Adrenal gland (tissue), 12 donors: ENCODE measurements around the gene SYNE2. TPM values are rescaled to one million over a fixed set of nuclear protein-coding genes. Genes with fewer than 3 reads are reported as not detected.

ENCODE experiments used
- DNase-seq, 7 donors: peaks; one replicate each; pipeline ENCODE4 v3.0.0-alpha.2; 2019 to 2020
- H3K27ac ChIP-seq, 5 donors: fragments of 200-600 bp; sonication (generic) in 4 of 5; 1 replicate in 3 of 5; 2 replicates in 2 of 5; pipeline versions ENCODE4 v1.5.1 to v1.8.0; 2016 to 2020; ENCODE audit warnings: mild to moderate bottlenecking in 1 of 5
- H3K27me3 ChIP-seq: fragments of 200-600 bp; 2 replicates; pipeline ENCODE4 v1.8.0; 2021
- H3K36me3 ChIP-seq, 2 donors: fragments of 200-600 bp; replicated peaks in 1 of 2; 1 replicate in 1 of 2; 2 replicates in 1 of 2; pipeline versions ENCODE4 v1.5.1 to v1.8.0; 2018 to 2022
- H3K4me1 ChIP-seq, 2 donors: fragments of 200-600 bp; replicated peaks in 1 of 2; 1 replicate in 1 of 2; 2 replicates in 1 of 2; pipeline versions ENCODE4 v1.5.1 to v1.8.0; 2018 to 2021
- H3K4me3 ChIP-seq, 4 donors: fragments of 200-600 bp; sonication (generic) in 3 of 4; one replicate each; pipeline ENCODE4 v1.5.1; 2016 to 2018
- H3K9me3 ChIP-seq, 3 donors: fragments of 200-600 bp; sonication (generic) in 1 of 3; replicated peaks in 1 of 3; 1 replicate in 2 of 3; 2 replicates in 1 of 3; pipeline versions ENCODE4 v1.5.1 to v1.8.0; 2016 to 2021
- CTCF ChIP-seq, 6 experiments: fragments of 450-650 bp in 4 of 6; fragments of 200-600 bp in 2 of 6; sonication (generic) in 1 of 6; IDR thresholded peaks; 1 replicate in 5 of 6; 2 replicates in 1 of 6; pipeline versions ENCODE4 v1.5.1 to v1.8.0; 2016 to 2021; ENCODE audit warnings: antibody characterized with exemption in 6 of 6, mild to moderate bottlenecking in 2 of 6, moderate library complexity in 1 of 6
- POLR2A ChIP-seq, 2 donors: fragments of 450-650 bp; IDR thresholded peaks; one replicate each; pipeline ENCODE4 v1.6.1; 2017; ENCODE audit warnings: antibody characterized with exemption in 2 of 2, mild to moderate bottlenecking in 2 of 2, moderate library complexity in 1 of 2
- WGBS, 4 donors: extraction: QIAGEN DNeasy Blood & Tissue Kit in 2 of 4; methylation state at CpG; one replicate each; pipeline versions ENCODE4 v1.1.5 to v1.1.7; 2013 to 2017; 5-methylcytosine and 5-hydroxymethylcytosine counted together
- intact Hi-C, 2 donors: fragments of 100-400 bp; cut with DNase I; formaldehyde crosslinking; loops; one replicate each; pipeline versions ENCODE4 v1.14.1 to v1.15.0; 2022 to 2023
- polyA plus RNA-seq, 3 donors: library from polyadenylated mRNA; stranded (reverse); fragments of 200-250 nt in 2 of 3; fragments of 350-450 nt in 1 of 3; fragmentation: Illumina TruSeq in 1 of 3; extraction: RNeasy Lipid Tissue Mini Kit (QIAGEN cat#74804) in 1 of 3; gene quantifications; one replicate each; pipeline ENCODE4 v1.2.3, GENCODE V29; 2013 to 2014
- total RNA-seq, 9 donors: library from RNA; depleted of rRNA in 4 of 9; stranded (reverse); fragments of >200 nt in 4 of 9; fragments of 120-200 nt in 1 of 9; fragmentation: NEBNext Ultra II Directional in 1 of 9; extraction: Animal tissue kit (Norgen Biotek cat#: 25700) in 1 of 9; gene quantifications; one replicate each; pipeline versions ENCODE4 v1.1.0 to v1.2.4, GENCODE V29; 2013 to 2023
- donor health status: healthy with polysubstance abuse.
- donor health status: Bipolar disorder and iron deficiency.
- donor health status: DM: yes; HTN: yes; CAD: no.
- donor health status: DM: no; HTN: no; CAD: no.
- donor health status: DM: no; HTN: no; CAD: no.
- donor health status: DM: yes; HTN: yes; CAD: no.

The SYNE2 gene
- total and polyA plus RNA-seq, 12 donors = 21.4 to 140 (median 56.1) TPM

GRCh38 chr14:64184103-64184729 lies 331.4 kb downstream of the SYNE2 start:
- Histone ChIP-seq H3K4me1 (no peaks in the 10 kb centered on the region), H3K27me3 (no peaks in the 10 kb centered on the region), H3K27ac (no peak overlapping the region), H3K4me3 (no peak overlapping the region), H3K36me3 (no peaks in the 10 kb centered on the region), H3K9me3 (no peaks in the 10 kb centered on the region)
- WGBS, 4 donors = 93 to 98% (median 97%) methylated on average over 7 of the region's 7 CpGs
- no peak for DNase-seq
- intact Hi-C loops = no loop called here
- TF ChIP-seq CTCF (IDR thresholded peaks at IDR 0.05) = no peak
- TF ChIP-seq POLR2A (IDR thresholded peaks at IDR 0.05) = no peak

GRCh38 chr14:64185184-64185583 lies 332.4 kb downstream of the SYNE2 start:
- 91 to 100% (median 94%) methylated on average over 1 of the region's 1 CpG for WGBS, 4 donors
- H3K4me1 ChIP-seq = no peaks in the 10 kb centered on the region
- no peaks in the 10 kb centered on the region for H3K27me3 ChIP-seq
- H3K9me3 ChIP-seq = no peaks in the 10 kb centered on the region
- intact Hi-C loops = no loop called here
- H3K27ac ChIP-seq = no peak overlapping the region
- no peak overlapping the region for H3K4me3 ChIP-seq
- DNase-seq = no peak
- H3K36me3 ChIP-seq = no peaks in the 10 kb centered on the region
- TF ChIP-seq POLR2A (IDR thresholded peaks at IDR 0.05) = no peak
- TF ChIP-seq CTCF (IDR thresholded peaks at IDR 0.05) = no peak

- Histone ChIP-seq H3K27ac (no peak overlapping the region), H3K4me1 (no peaks in the 10 kb centered on the region), H3K27me3 (no peaks in the 10 kb centered on the region), H3K36me3 (no peaks in the 10 kb centered on the region), H3K9me3 (no peaks in the 10 kb centered on the region), H3K4me3 (no peak overlapping the region)
- intact Hi-C loops = no loop called here
- no peak for DNase-seq
- 77 to 92% (median 88%) methylated on average over 12 of the region's 12 CpGs for WGBS, 4 donors
- TF ChIP-seq CTCF (IDR thresholded peaks at IDR 0.05) (no peak), POLR2A (IDR thresholded peaks at IDR 0.05) (no peak)
Observed at GRCh38 chr14:64186231-64187129, 333.7 kb downstream of the SYNE2 start.

- DNase-seq = no peak
- 62 to 72% (median 70%) methylated on average over 3 of the region's 3 CpGs for WGBS, 4 donors
- intact Hi-C loops = no loop called here
- H3K4me1 ChIP-seq = no peaks in the 10 kb centered on the region
- no peak for TF ChIP-seq CTCF (IDR thresholded peaks at IDR 0.05)
- TF ChIP-seq POLR2A (IDR thresholded peaks at IDR 0.05) = no peak
- H3K9me3 ChIP-seq = no peaks in the 10 kb centered on the region
- H3K4me3 ChIP-seq = no peak overlapping the region
- H3K36me3 ChIP-seq = no peaks in the 10 kb centered on the region
- H3K27ac ChIP-seq = no peak overlapping the region
- H3K27me3 ChIP-seq = no peaks in the 10 kb centered on the region
Observed at GRCh38 chr14:64187331-64187730, 334.5 kb downstream of the SYNE2 start.
